Karpas-422 (cell line): ENCODE data around the gene RPH3AL. TPM values are rescaled to one million over a fixed set of nuclear protein-coding genes. Genes with fewer than 3 reads are reported as not detected.

Experiments used
- DNase-seq: peaks from one replicate; pipeline ENCODE4 v3.0.0-alpha.2; 2015
- H2AFZ ChIP-seq: fragments of 200-600 bp; sonication (generic); 2 replicates; pipeline ENCODE4 v1.6.1; 2014; ENCODE audit warnings: antibody characterized with exemption, low read length, mixed read lengths
- H3K27ac ChIP-seq: fragments of 200-600 bp; sonication (generic); 2 replicates; pipeline ENCODE4 v1.5.1; 2014; ENCODE audit warnings: mild to moderate bottlenecking, low read length, moderate library complexity
- H3K27me3 ChIP-seq: fragments of 200-600 bp; sonication (generic); 2 replicates; pipeline ENCODE4 v1.6.1; 2014; ENCODE audit warnings: low read length, mixed read lengths
- H3K36me3 ChIP-seq: fragments of 200-600 bp; sonication (generic); 2 replicates; pipeline ENCODE4 v1.6.1; 2014; ENCODE audit warnings: low read length, mixed read lengths; ENCODE audit not compliant: insufficient read depth
- H3K4me1 ChIP-seq: fragments of 200-600 bp; sonication (generic); 2 replicates; pipeline ENCODE4 v1.6.1; 2014; ENCODE audit warnings: mild to moderate bottlenecking, low read length, mixed read lengths
- H3K4me2 ChIP-seq: fragments of 200-600 bp; sonication (generic); 2 replicates; pipeline ENCODE4 v1.6.1; 2014; ENCODE audit warnings: low read length, low read depth, mild to moderate bottlenecking; ENCODE audit not compliant: poor library complexity, severe bottlenecking
- H3K4me3 ChIP-seq: fragments of 200-600 bp; sonication (generic); 2 replicates; pipeline ENCODE4 v1.5.1; 2014; ENCODE audit warnings: mild to moderate bottlenecking, antibody characterized with exemption, low read length, mixed read lengths
- H3K79me2 ChIP-seq: fragments of 200-600 bp; sonication (generic); 2 replicates; pipeline ENCODE4 v1.6.1; 2014; ENCODE audit warnings: mild to moderate bottlenecking, low read length, mixed read lengths
- H3K9ac ChIP-seq: fragments of 200-600 bp; sonication (generic); 2 replicates; pipeline ENCODE4 v1.6.0; 2014; ENCODE audit warnings: low read length
- H3K9me2 ChIP-seq: fragments of 200-600 bp; sonication (generic), shearing (Covaris generic); replicated peaks from 2 replicates; pipeline ENCODE4 v1.6.0; 2014; ENCODE audit warnings: mild to moderate bottlenecking, low read length, moderate library complexity; ENCODE audit not compliant: insufficient read depth
- H3K9me3 ChIP-seq: fragments of 300-700, 200-600 bp; sonication (generic); 2 replicates; pipeline ENCODE4 v1.6.1; 2014; ENCODE audit warnings: low read length, mixed read lengths
- H4K20me1 ChIP-seq: fragments of 200-600 bp; sonication (generic); 2 replicates; pipeline ENCODE4 v1.6.1; 2014; ENCODE audit warnings: mild to moderate bottlenecking, antibody characterized with exemption, low read length, low read depth; ENCODE audit not compliant: insufficient read depth
- total RNA-seq: library from RNA; depleted of rRNA; stranded (reverse); fragments of >200 nt; shearing (Covaris generic); gene quantifications from 2 replicates; pipeline ENCODE4 v1.2.3, GENCODE V29; 2014; ENCODE audit warnings: low replicate concordance

RPH3AL gene
- total RNA-seq, 1 experiment from 2014 or later, result not detected

DNA sequence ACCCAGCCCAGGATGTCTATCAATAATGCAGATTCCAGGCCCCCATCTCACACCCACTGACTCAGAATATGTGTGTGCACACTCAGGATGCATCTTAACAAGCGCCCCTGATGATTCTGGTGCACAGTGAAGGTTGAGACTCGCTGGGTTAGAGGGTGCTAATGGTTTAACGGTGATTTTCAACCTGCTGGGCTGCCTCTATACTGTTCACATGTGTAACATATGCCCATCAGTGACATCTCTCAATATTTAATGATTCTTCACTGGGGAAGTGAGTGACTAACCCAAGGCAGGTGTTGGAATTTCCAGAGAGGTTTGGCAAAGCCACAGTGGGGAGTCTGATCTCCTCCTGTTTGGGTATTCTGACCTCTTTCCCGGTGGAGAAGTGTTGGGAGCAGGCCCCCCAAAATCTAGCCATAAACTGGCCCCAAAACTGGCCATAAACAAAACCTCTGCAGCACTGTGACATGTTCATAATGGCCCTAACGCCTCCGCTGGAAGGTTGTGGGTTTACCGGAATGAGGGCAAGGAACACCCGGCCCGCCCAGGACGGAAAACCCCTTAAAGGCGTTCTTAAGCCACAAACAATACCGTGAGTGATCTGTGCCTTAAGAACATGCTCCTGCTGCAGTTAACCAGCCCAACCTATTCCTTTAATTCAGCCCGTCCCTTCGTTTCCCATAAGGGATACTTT lies 167.0 kb downstream of the RPH3AL start:
- no peak for DNase-seq
- H3K9ac ChIP-seq, result no peak overlapping the region
- H3K9me2 ChIP-seq, result no peaks in the 10 kb centered on the region
- H3K36me3 ChIP-seq, result no peaks in the 10 kb centered on the region
- no peak overlapping the region for H3K27ac ChIP-seq
- H3K4me2 ChIP-seq, result no peak overlapping the region
- H2AFZ ChIP-seq, result no peak overlapping the region
- H3K4me3 ChIP-seq, result no peak overlapping the region
- H3K4me1 ChIP-seq, result no peaks in the 10 kb centered on the region
- no peaks in the 10 kb centered on the region for H3K9me3 ChIP-seq
- no peaks in the 10 kb centered on the region for H3K79me2 ChIP-seq
- H3K27me3 ChIP-seq, result no peaks in the 10 kb centered on the region
- H4K20me1 ChIP-seq, result no peaks in the 10 kb centered on the region

DNA sequence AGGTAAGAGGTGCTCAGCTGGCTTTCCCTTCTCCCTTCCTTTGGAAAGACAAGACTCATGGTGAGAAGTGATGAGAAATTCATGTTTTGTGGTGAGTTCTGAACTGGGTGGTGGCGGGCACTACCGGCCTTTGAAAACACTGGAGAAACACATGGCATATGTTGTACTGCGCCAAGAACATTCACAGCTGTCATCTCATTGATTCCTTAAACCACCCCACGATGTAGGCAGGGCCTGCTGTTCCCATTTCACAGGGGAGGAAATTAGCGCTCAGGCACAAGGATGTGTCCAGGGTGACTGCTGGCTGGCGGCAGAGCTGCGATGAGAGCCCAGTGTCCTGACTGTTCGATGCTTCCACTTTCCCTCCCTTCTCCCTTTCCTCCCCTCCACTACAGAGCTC lies 169.6 kb downstream of the RPH3AL start:
- Histone ChIP-seq H3K79me2 (no peaks in the 10 kb centered on the region), H3K4me3 (no peak overlapping the region), H2AFZ (no peak overlapping the region), H3K9me2 (no peaks in the 10 kb centered on the region), H3K9ac (no peak overlapping the region), H3K9me3 (no peaks in the 10 kb centered on the region), H3K27ac (no peak overlapping the region), H4K20me1 (no peaks in the 10 kb centered on the region), H3K36me3 (no peaks in the 10 kb centered on the region), H3K27me3 (no peaks in the 10 kb centered on the region), H3K4me1 (no peaks in the 10 kb centered on the region), H3K4me2 (no peak overlapping the region)
- DNase-seq, result no peak

DNA sequence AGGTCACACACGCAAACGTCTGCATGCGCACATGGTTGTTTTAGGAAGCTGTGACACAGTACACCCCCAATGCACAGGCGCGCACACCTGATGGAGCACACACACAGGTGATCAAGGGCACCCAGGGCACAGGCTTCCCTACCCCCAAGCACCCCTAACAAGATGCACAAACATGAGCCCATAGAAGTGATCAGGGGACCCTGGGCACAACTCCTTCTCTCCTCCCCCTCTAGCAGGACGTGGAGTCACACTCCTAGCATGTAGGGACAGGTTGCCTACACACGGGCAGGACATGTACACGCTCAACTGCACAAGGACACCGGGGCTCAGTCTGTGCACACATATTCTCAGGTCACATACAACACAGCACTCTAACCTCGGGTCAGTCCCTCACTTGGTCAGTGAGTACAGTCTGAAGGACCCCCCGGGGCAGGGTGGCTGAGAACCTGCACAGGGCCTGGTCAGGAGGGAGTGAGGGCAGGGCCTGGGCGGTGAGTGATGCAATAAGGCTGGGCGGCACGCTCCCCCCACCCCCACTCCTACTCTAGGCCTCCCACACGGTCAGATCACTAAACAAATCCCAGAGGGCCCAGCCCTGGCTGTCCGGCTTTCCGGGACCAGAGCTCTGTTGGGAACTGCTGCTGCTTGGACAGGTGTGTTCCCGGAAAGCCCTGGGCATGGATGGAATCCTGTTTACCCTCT lies 170.4 kb downstream of the RPH3AL start:
- no peaks in the 10 kb centered on the region for H3K79me2 ChIP-seq
- no peaks in the 10 kb centered on the region for H3K9me2 ChIP-seq
- H3K36me3 ChIP-seq, result no peaks in the 10 kb centered on the region
- no peak overlapping the region for H2AFZ ChIP-seq
- no peak overlapping the region for H3K4me3 ChIP-seq
- no peak for DNase-seq
- no peak overlapping the region for H3K27ac ChIP-seq
- H4K20me1 ChIP-seq, result no peaks in the 10 kb centered on the region
- no peaks in the 10 kb centered on the region for H3K9me3 ChIP-seq
- H3K9ac ChIP-seq, result no peak overlapping the region
- H3K4me1 ChIP-seq, result no peaks in the 10 kb centered on the region
- H3K27me3 ChIP-seq, result no peaks in the 10 kb centered on the region
- no peak overlapping the region for H3K4me2 ChIP-seq

DNA sequence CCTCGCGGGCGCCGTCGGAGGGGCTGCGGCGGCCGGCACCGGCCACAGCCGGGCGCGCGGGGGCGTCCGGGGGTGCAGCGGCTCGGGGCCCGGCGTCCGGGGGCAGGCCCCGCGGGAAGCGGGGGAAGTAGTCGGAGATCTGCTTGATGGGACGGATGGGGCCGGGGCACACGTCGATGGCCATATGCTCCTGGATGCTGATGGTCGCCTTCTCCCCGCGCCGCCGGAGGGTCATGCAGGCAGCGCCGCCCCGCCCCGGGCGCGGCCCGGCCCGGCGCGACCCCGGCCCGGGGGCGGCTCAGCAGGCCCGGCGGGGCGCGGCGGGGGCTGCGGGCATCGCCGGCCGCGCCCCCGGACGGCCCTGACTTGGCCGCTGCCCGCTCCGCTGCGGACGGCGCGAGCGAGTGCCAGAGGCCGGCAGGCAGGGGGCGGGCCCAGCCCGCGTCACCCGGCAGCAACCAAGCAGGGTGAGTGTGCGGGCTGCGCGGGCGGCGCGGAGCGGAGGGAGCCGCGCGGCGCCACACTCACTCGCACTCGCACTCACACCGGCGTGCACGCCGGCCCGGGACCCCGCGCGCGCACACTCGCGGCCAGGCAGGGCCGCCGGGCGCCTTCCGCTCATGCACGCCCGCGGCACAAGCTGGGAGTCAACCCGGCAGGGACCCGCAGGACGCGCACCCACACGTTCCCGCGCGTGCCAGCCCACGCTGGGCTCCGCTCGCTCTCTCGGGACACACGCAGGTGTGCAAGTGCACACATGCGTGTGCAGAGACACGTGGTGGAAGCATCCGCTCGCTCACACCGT lies 171.2 kb downstream of the RPH3AL start, which contains the start of gene DOC2B:
Gene DOC2B, minus strand, starts transcription at position 406 of the 805 bp plus-strand sequence. Its CDS starts 171 bp downstream, at position 235.
- H3K79me2 ChIP-seq, result no peaks in the 10 kb centered on the region
- no peak within 1 kb of the TSS for H3K27ac ChIP-seq
- H3K4me3 ChIP-seq, result no peak within 1 kb of the TSS
- H3K4me1 ChIP-seq, result no peaks in the 10 kb centered on the region
- no peaks in the 10 kb centered on the region for H3K27me3 ChIP-seq
- no peaks in the 10 kb centered on the region for H3K9me3 ChIP-seq
- no peaks in the 10 kb centered on the region for H3K36me3 ChIP-seq
- no peaks in the 10 kb centered on the region for H4K20me1 ChIP-seq
- no peak for DNase-seq
- H3K4me2 ChIP-seq, result no peak within 1 kb of the TSS
- no peaks in the 10 kb centered on the region for H3K9me2 ChIP-seq
- no peak within 1 kb of the TSS for H2AFZ ChIP-seq
- no peak within 1 kb of the TSS for H3K9ac ChIP-seq

DNA sequence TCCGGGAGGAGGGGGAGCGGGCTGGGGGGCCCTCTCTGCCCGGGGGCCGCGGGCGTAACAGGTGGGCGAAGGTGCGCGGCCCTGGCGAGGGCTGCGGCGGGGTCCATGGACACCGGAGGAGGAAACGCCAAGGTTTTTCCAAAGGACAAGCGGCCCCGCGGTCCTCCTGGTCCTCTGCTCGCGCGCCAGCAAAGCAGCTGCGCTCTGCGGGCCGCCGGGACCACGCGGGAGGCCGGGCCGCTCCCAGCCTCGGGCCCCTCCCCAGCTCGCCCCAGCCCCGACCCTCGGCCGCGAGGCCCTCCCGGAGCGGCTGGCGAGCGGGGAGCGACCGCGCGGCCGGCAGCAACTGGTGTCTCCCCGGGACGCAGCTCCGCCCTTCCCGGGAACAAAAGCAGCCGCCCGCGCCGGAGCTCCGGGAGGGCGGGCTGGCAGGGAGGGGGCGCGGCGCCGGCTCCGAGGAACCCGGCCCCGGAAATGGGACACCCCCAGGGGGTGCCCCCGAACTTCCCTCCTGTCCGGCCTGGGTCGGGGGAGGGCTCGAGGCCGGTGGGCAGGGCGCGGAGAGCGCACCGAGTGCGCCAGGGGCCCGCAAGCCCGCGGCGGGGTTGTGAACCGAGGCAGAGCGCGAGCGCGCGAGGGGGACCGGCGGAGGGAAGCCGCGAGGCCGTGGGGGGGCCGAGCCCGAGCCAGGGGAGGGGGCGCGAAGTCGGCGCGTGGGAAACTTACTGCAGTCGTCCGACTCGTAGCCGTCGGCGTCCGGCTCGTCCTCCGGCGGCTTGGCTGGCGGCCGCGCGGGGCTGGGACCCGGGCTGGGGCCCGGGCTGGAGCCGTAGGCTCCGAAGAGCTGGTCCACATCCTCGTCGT lies 172.0 kb downstream of the RPH3AL start:
- Histone ChIP-seq H3K9me2 (no peaks in the 10 kb centered on the region), H2AFZ (no peak overlapping the region), H4K20me1 (no peaks in the 10 kb centered on the region), H3K79me2 (no peaks in the 10 kb centered on the region), H3K9ac (no peak overlapping the region), H3K9me3 (no peaks in the 10 kb centered on the region), H3K36me3 (no peaks in the 10 kb centered on the region), H3K4me2 (no peak overlapping the region), H3K4me3 (no peak overlapping the region), H3K27me3 (no peaks in the 10 kb centered on the region), H3K4me1 (no peaks in the 10 kb centered on the region), H3K27ac (no peak overlapping the region)
- DNase-seq, result no peak

DNA sequence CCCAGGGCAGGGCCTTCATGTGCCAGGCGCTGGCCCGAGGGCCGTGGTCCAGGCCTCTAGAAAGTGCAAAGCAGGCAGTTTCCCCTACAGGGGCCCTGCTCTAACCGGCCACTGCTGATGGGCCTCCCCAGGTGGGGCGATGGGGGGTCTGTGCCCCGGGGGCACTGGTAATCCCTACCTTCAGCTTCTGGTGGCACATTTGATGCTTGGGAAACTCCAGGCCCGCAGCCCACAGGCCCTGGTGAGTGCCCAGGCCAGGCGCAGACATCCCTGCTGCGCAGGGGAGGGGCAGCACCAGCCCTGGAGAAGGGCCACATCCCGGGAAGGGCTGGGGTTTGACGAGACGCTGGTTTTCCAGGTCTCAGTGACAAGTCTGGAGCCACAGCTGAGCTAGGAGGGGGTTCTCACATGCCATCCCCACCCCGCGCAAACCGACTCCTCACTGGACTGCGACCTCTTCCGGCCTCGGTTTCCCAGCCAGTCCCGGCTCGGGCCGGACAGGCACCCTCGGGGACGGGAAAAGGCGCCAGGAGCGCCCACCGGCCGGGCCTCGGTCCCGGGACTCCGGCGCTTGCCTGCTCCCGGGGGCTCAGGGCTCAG lies 172.7 kb downstream of the RPH3AL start:
- Histone ChIP-seq H4K20me1 (no peaks in the 10 kb centered on the region), H3K36me3 (no peaks in the 10 kb centered on the region), H3K9ac (no peak overlapping the region), H3K4me3 (no peak overlapping the region), H3K4me1 (no peaks in the 10 kb centered on the region), H2AFZ (no peak overlapping the region), H3K4me2 (no peak overlapping the region), H3K79me2 (no peaks in the 10 kb centered on the region), H3K27me3 (no peaks in the 10 kb centered on the region), H3K9me3 (no peaks in the 10 kb centered on the region), H3K27ac (no peak overlapping the region), H3K9me2 (no peaks in the 10 kb centered on the region)
- DNase-seq, result no peak

DNA sequence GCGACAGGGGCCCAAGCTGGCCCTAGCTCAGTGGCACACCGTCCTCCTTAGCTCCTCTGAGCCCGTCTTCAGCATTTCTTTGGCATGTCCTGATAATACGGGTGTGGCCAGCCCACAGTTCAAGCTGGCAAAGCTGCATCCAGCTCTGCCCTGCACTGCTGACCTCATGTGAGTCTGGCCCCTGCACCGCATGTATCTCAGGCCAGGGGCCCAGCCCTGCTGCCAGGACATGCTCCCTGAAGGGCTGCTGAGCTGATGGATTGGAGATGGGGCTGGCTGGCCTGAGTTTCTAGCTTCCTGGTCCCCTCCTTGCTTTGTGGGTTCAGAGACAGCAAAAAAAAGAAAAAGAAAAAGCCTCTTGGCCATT lies 173.6 kb downstream of the RPH3AL start:
- H3K9me2 ChIP-seq, result no peaks in the 10 kb centered on the region
- no peaks in the 10 kb centered on the region for H3K9me3 ChIP-seq
- no peaks in the 10 kb centered on the region for H3K36me3 ChIP-seq
- no peaks in the 10 kb centered on the region for H3K27me3 ChIP-seq
- no peak for DNase-seq
- H3K27ac ChIP-seq, result no peak overlapping the region
- H3K79me2 ChIP-seq, result no peaks in the 10 kb centered on the region
- no peak overlapping the region for H3K4me3 ChIP-seq
- H4K20me1 ChIP-seq, result no peaks in the 10 kb centered on the region
- no peak overlapping the region for H2AFZ ChIP-seq
- no peak overlapping the region for H3K9ac ChIP-seq
- H3K4me2 ChIP-seq, result no peak overlapping the region
- H3K4me1 ChIP-seq, result no peaks in the 10 kb centered on the region
